ENCODE measurements around the gene RPRD2. TPM values are rescaled to one million over a fixed set of nuclear protein-coding genes. Genes with fewer than 3 reads are reported as not detected.

Gene RPRD2
- total and polyA plus RNA-seq, 4 donors = 5.4 to 9.7 (median 8.0) TPM

- TF ChIP-seq EGR1 (IDR thresholded peaks at IDR 0.05; ENCODE audit: low read depth in 2 of 2) (no peak), TAF1 (conservative IDR thresholded peaks at IDR 0.05) (no peak), RXRA (IDR thresholded peaks at IDR 0.05) (no peak), YY1 (IDR thresholded peaks at IDR 0.05) (no peak), RAD21 (IDR thresholded peaks at IDR 0.05) (no peak), ATF3 (IDR thresholded peaks at IDR 0.05) (no peak), FOXA1 (IDR thresholded peaks at IDR 0.05) (no peak), JUND (IDR thresholded peaks at IDR 0.05) (no peak), HNF4A (conservative IDR thresholded peaks at IDR 0.05) (no peak)
- TF ChIP-seq, protein P1, sequence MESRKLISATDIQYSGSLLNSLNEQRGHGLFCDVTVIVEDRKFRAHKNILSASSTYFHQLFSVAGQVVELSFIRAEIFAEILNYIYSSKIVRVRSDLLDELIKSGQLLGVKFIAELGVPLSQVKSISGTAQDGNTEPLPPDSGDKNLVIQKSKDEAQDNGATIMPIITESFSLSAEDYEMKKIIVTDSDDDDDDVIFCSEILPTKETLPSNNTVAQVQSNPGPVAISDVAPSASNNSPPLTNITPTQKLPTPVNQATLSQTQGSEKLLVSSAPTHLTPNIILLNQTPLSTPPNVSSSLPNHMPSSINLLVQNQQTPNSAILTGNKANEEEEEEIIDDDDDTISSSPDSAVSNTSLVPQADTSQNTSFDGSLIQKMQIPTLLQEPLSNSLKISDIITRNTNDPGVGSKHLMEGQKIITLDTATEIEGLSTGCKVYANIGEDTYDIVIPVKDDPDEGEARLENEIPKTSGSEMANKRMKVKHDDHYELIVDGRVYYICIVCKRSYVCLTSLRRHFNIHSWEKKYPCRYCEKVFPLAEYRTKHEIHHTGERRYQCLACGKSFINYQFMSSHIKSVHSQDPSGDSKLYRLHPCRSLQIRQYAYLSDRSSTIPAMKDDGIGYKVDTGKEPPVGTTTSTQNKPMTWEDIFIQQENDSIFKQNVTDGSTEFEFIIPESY (IDR thresholded peaks at IDR 0.05) = no peak
Measured at GRCh38 chr1:150407330-150407729, 43.4 kb downstream of the RPRD2 start (continued).

GRCh38 chr1:150408800-150409199 lies 44.9 kb downstream of the RPRD2 start:
- H3K9me3 ChIP-seq (ENCODE audit: control insufficient read depth in 4 of 4, low read length in 3 of 4) = no peaks in the 10 kb centered on the region
- H3K36me3 ChIP-seq (ENCODE audit: control insufficient read depth in 4 of 4, insufficient read depth in 3 of 4, low read depth in 1 of 4, low read length in 3 of 4) = no peaks in the 10 kb centered on the region
- no peak overlapping the region for H3K27ac ChIP-seq (ENCODE audit: low read depth in 1 of 2, low read length in 2 of 2)
- no peaks in the 10 kb centered on the region for H3K27me3 ChIP-seq (ENCODE audit: control insufficient read depth in 4 of 4, insufficient read depth in 4 of 4, low read length in 3 of 4)
- H3K9ac ChIP-seq (ENCODE audit: low read depth in 1 of 2, low read length in 2 of 2) = no peak overlapping the region
- WGBS = 65% methylated on average over 2 of the region's 2 CpGs
- no peak overlapping the region for H3K4me3 ChIP-seq (ENCODE audit: low read depth in 1 of 3, low read length in 3 of 3)
- TF ChIP-seq RXRA (IDR thresholded peaks at IDR 0.05) (no peak), JUND (IDR thresholded peaks at IDR 0.05) (no peak), HNF4A (conservative IDR thresholded peaks at IDR 0.05) (no peak), FOXA1 (IDR thresholded peaks at IDR 0.05) (no peak), RAD21 (IDR thresholded peaks at IDR 0.05) (no peak), YY1 (IDR thresholded peaks at IDR 0.05) (no peak), TAF1 (conservative IDR thresholded peaks at IDR 0.05) (no peak), HNF4G (IDR thresholded peaks at IDR 0.05) (no peak), SP1 (IDR thresholded peaks at IDR 0.05) (no peak)
- TF ChIP-seq, protein P2, sequence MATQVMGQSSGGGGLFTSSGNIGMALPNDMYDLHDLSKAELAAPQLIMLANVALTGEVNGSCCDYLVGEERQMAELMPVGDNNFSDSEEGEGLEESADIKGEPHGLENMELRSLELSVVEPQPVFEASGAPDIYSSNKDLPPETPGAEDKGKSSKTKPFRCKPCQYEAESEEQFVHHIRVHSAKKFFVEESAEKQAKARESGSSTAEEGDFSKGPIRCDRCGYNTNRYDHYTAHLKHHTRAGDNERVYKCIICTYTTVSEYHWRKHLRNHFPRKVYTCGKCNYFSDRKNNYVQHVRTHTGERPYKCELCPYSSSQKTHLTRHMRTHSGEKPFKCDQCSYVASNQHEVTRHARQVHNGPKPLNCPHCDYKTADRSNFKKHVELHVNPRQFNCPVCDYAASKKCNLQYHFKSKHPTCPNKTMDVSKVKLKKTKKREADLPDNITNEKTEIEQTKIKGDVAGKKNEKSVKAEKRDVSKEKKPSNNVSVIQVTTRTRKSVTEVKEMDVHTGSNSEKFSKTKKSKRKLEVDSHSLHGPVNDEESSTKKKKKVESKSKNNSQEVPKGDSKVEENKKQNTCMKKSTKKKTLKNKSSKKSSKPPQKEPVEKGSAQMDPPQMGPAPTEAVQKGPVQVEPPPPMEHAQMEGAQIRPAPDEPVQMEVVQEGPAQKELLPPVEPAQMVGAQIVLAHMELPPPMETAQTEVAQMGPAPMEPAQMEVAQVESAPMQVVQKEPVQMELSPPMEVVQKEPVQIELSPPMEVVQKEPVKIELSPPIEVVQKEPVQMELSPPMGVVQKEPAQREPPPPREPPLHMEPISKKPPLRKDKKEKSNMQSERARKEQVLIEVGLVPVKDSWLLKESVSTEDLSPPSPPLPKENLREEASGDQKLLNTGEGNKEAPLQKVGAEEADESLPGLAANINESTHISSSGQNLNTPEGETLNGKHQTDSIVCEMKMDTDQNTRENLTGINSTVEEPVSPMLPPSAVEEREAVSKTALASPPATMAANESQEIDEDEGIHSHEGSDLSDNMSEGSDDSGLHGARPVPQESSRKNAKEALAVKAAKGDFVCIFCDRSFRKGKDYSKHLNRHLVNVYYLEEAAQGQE (IDR thresholded peaks at IDR 0.05) = no peak
- TF ChIP-seq, protein P3, sequence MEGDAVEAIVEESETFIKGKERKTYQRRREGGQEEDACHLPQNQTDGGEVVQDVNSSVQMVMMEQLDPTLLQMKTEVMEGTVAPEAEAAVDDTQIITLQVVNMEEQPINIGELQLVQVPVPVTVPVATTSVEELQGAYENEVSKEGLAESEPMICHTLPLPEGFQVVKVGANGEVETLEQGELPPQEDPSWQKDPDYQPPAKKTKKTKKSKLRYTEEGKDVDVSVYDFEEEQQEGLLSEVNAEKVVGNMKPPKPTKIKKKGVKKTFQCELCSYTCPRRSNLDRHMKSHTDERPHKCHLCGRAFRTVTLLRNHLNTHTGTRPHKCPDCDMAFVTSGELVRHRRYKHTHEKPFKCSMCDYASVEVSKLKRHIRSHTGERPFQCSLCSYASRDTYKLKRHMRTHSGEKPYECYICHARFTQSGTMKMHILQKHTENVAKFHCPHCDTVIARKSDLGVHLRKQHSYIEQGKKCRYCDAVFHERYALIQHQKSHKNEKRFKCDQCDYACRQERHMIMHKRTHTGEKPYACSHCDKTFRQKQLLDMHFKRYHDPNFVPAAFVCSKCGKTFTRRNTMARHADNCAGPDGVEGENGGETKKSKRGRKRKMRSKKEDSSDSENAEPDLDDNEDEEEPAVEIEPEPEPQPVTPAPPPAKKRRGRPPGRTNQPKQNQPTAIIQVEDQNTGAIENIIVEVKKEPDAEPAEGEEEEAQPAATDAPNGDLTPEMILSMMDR (IDR thresholded peaks at IDR 0.05; ENCODE audit: low read depth, low read length, missing input control) = no peak
- TF ChIP-seq, protein P4, sequence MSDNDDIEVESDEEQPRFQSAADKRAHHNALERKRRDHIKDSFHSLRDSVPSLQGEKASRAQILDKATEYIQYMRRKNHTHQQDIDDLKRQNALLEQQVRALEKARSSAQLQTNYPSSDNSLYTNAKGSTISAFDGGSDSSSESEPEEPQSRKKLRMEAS (IDR thresholded peaks at IDR 0.05) = no peak
- peaks cover 6 to 33% (median 23%) of the 10 kb centered on the region in 4 donors for H3K4me1 ChIP-seq (ENCODE audit: control insufficient read depth in 4 of 4, insufficient read depth in 4 of 4, low read length in 3 of 4)
- DNase-seq (ENCODE audit: low spot score) = no peak

Measured in liver (tissue), 9 donors.